HUES6 (cell line): Measurements from ENCODE around the gene CHCT1.
A peak's percentile ranks its signal among the peaks of the same experiment; 100 is the strongest.
"Not testable (repeated sequence)": the region's sequence is repeated elsewhere in the genome, so short reads cannot be mapped to it uniquely, and the experiment has no call there.

Experiments
- H3K27ac ChIP-seq: 2 replicates; pipeline ENCODE4 v1.7.0; 2013; ENCODE audit warnings: low read depth, mild to moderate bottlenecking, low read length, inconsistent platforms
- H3K27me3 ChIP-seq: 2 replicates; pipeline ENCODE4 v1.6.1; 2013; ENCODE audit warnings: low read length; ENCODE audit not compliant: control insufficient read depth, insufficient read depth
- H3K36me3 ChIP-seq: 2 replicates; pipeline ENCODE4 v1.6.1; 2013; ENCODE audit warnings: low read length; ENCODE audit not compliant: control insufficient read depth, insufficient read depth
- H3K4me1 ChIP-seq: 2 replicates; pipeline ENCODE4 v1.6.1; 2013; ENCODE audit warnings: low read length; ENCODE audit not compliant: control insufficient read depth, insufficient read depth
- H3K4me3 ChIP-seq: 2 replicates; pipeline ENCODE4 v1.5.1; 2013; ENCODE audit warnings: low read depth, low read length
- H3K9ac ChIP-seq: one replicate; pipeline ENCODE4 v1.6.1; 2013; ENCODE audit warnings: mild to moderate bottlenecking, low read length
- H3K9me3 ChIP-seq: 2 replicates; pipeline ENCODE4 v1.6.1; 2013; ENCODE audit warnings: low read depth, low read length; ENCODE audit not compliant: control insufficient read depth, insufficient read depth

Gene CHCT1

GRCh38 chr17:60422162-60422665 is at the start of gene CHCT1:
TSS of gene CHCT1 (plus strand) at chr17:60422489. CDS start at chr17:60422593, 104 bp downstream.
- Histone ChIP-seq H3K36me3 (no peaks in the 10 kb centered on the region), H3K4me1 (peaks cover 7% of the 10 kb centered on the region; the same call in 1 of the 2 replicates), H3K4me3 (peak within 1 kb of the TSS; percentile 77), H3K9me3 (0 out of 2 replicates have a peak, but pooled peaks cover 2% of the 10 kb centered on the region), H3K9ac (peak within 1 kb of the TSS; percentile 83), H3K27ac (no peak within 1 kb of the TSS; the same call in 1 of the 2 replicates), H3K27me3 (peaks cover 12% of the 10 kb centered on the region)

GRCh38 chr17:60372790-60373483 is 49.4 kb upstream of the CHCT1 start:
- H3K9ac ChIP-seq: no peak overlapping the region
- H3K27ac ChIP-seq: peak overlapping the region; percentile 14; the same call in 1 of the 2 replicates

DNA sequence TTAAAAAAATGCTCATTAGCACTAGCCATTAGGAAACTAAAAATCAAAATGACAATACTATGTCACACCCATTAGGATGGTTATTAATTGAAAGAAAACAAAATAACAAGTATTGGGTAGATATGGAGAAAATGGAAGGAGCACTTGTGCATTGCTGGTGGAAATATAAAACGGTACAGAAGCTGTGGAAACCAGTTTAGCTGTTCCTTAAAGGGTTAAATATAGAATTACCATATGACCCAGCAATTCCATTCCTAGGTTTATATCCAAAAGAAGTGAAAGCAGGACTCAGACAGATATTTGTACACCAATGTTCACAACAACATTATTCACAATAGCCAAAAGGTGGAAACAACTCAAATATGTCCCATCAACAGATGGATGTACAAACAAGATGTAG is 44.1 kb upstream of the CHCT1 start:
- H3K36me3 ChIP-seq, H3K9ac ChIP-seq, H3K27me3 ChIP-seq, H3K9me3 ChIP-seq, H3K27ac ChIP-seq, H3K4me3 ChIP-seq: not testable (repeated sequence)
- H3K4me1 ChIP-seq: peaks cover 12% of the 10 kb centered on the region

More at GRCh38 chr17:60372790-60373483, 49.4 kb upstream of the CHCT1 start:
- peaks cover 4% of the 10 kb centered on the region; the same call in 1 of the 2 replicates for H3K36me3 ChIP-seq
- peaks cover 18% of the 10 kb centered on the region for H3K4me1 ChIP-seq
- no peak overlapping the region for H3K4me3 ChIP-seq
- H3K27me3 ChIP-seq: no peaks in the 10 kb centered on the region
- no peaks in the 10 kb centered on the region for H3K9me3 ChIP-seq

DNA sequence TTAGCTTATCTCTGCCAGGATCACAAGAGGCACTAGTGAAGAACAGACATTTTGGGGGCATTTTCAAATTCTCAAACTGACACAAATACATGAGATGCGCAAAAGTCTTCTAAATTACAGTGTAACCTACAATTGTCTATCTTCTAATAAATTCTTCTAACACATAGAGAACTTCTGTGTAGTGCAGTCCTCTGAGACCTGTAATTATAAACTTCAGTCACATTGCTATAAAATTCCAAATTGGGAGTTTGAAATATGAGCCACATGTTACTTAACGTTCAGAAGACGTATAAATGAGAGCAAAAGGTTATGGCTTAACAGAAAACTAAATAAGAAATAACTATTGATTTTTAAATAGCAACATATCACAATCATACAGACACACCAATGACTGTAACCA is 42.8 kb upstream of the CHCT1 start:
- H3K36me3 ChIP-seq, H3K9ac ChIP-seq, H3K4me3 ChIP-seq, H3K27me3 ChIP-seq, H3K27ac ChIP-seq, H3K9me3 ChIP-seq: not testable (repeated sequence)
- peaks cover 25% of the 10 kb centered on the region for H3K4me1 ChIP-seq

DNA sequence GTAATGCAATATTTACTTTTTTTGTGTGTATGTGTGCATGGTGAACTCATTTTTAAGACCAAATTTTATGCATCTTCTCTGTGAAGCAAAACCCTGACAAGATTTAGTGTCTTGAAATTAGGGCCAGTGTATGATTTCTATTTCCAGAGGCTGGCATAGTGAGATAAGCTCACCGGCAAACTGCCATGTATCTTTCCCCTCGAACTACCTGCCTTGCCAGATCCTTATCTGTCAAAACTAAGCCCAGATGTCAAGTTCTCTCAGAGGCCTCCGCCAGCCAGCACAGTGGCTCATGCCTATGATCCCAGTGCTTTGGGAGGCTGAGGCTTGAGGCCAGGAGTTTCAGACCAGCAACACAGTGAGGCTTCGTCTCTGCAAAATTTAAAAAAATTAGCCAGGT is 40.3 kb upstream of the CHCT1 start:
- no peaks in the 10 kb centered on the region for H3K27me3 ChIP-seq
- H3K9ac ChIP-seq: no peak overlapping the region
- no peaks in the 10 kb centered on the region for H3K9me3 ChIP-seq
- peaks cover 49% of the 10 kb centered on the region for H3K4me1 ChIP-seq
- 0 out of 2 replicates have a peak, but pooled peaks cover 3% of the 10 kb centered on the region for H3K36me3 ChIP-seq
- no peak overlapping the region for H3K27ac ChIP-seq
- no peak overlapping the region for H3K4me3 ChIP-seq

DNA sequence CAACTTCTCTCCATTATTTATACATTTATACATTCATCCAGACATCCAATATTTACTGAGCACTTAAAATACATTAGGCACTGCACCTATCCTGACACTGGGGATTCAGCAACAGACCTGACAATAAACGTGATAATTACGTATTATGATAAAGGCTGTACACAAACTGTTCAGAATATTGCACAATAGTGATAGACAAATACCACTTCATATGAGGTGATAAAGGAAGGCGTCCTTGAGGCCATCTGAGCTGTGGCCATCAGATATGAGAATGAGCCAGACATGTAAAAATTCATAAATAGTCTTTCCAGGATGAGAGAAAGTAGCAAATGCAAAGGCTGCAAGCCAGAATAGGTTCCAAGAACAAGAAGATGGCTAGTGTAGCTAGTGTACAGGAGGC is 38.9 kb upstream of the CHCT1 start:
- no peaks in the 10 kb centered on the region for H3K27me3 ChIP-seq
- H3K4me3 ChIP-seq: no peak overlapping the region; the same call in 1 of the 2 replicates
- H3K9me3 ChIP-seq: no peaks in the 10 kb centered on the region
- no peak overlapping the region for H3K9ac ChIP-seq
- peak overlapping the region; percentile 93; the same call in 1 of the 2 replicates for H3K27ac ChIP-seq
- 0 out of 2 replicates have a peak, but pooled peaks cover 3% of the 10 kb centered on the region for H3K36me3 ChIP-seq
- H3K4me1 ChIP-seq: peaks cover 63% of the 10 kb centered on the region

- not testable (repeated sequence) for H3K27me3 ChIP-seq, H3K9me3 ChIP-seq, H3K36me3 ChIP-seq
- Histone ChIP-seq H3K4me1 (peaks cover 71% of the 10 kb centered on the region), H3K4me3 (peak overlapping the region; percentile 43), H3K27ac (peak overlapping the region; percentile 93), H3K9ac (peak overlapping the region; percentile 89)
Measured at GRCh38 chr17:60384921-60385320, 37.4 kb upstream of the CHCT1 start.

- H3K27ac ChIP-seq: peak overlapping the region; percentile 73
- no peaks in the 10 kb centered on the region for H3K9me3 ChIP-seq
- peaks cover 78% of the 10 kb centered on the region for H3K4me1 ChIP-seq
- no peaks in the 10 kb centered on the region for H3K27me3 ChIP-seq
- H3K36me3 ChIP-seq: 0 out of 2 replicates have a peak, but pooled peaks cover 3% of the 10 kb centered on the region
- peak overlapping the region; percentile 43; the same call in 1 of the 2 replicates for H3K4me3 ChIP-seq
- peak overlapping the region; percentile 15 for H3K9ac ChIP-seq
Measured at GRCh38 chr17:60386147-60387058, 35.9 kb upstream of the CHCT1 start.

GRCh38 chr17:60387666-60388065 is 34.6 kb upstream of the CHCT1 start:
- no peaks in the 10 kb centered on the region for H3K27me3 ChIP-seq
- H3K4me3 ChIP-seq: peak overlapping the region; percentile 43; the same call in 1 of the 2 replicates
- no peak overlapping the region for H3K9ac ChIP-seq
- H3K9me3 ChIP-seq: no peaks in the 10 kb centered on the region
- peak overlapping the region; percentile 87; the same call in 1 of the 2 replicates for H3K27ac ChIP-seq
- H3K4me1 ChIP-seq: peaks cover 71% of the 10 kb centered on the region
- H3K36me3 ChIP-seq: no peaks in the 10 kb centered on the region

GRCh38 chr17:60388742-60389141 is 33.5 kb upstream of the CHCT1 start:
- peak overlapping the region; percentile 43 for H3K4me3 ChIP-seq
- peaks cover 66% of the 10 kb centered on the region for H3K4me1 ChIP-seq
- H3K27me3 ChIP-seq: no peaks in the 10 kb centered on the region
- H3K27ac ChIP-seq: peak overlapping the region; percentile 87
- peak overlapping the region; percentile 3 for H3K9ac ChIP-seq
- H3K36me3 ChIP-seq: no peaks in the 10 kb centered on the region
- H3K9me3 ChIP-seq: no peaks in the 10 kb centered on the region
